Thyroid gland (tissue), 4 donors: ENCODE data around the gene ASCC3. TPM values are rescaled to one million over a fixed set of nuclear protein-coding genes. Genes with fewer than 3 reads are reported as not detected.

Source experiments
- DNase-seq, 2 donors: peaks; one replicate each; pipeline ENCODE4 v3.0.0-alpha.2; 2019
- H3K27ac ChIP-seq, 3 donors: fragments of 200-600 bp; sonication (generic); 1 replicate in 2 of 3; 2 replicates in 1 of 3; pipeline ENCODE4 v1.5.1; 2016 to 2019; ENCODE audit warnings: mild to moderate bottlenecking in 1 of 3, moderate library complexity in 1 of 3
- H3K27me3 ChIP-seq: fragments of 200-600 bp; sonication (generic); one replicate; pipeline ENCODE4 v1.5.1; 2019
- H3K36me3 ChIP-seq, 2 donors: fragments of 200-600 bp; sonication (generic); one replicate each; pipeline ENCODE4 v1.5.1; 2016 to 2019
- H3K4me1 ChIP-seq, 2 donors: fragments of 200-600 bp; sonication (generic); one replicate each; pipeline ENCODE4 v1.5.1; 2017 to 2019
- H3K4me3 ChIP-seq, 3 donors: fragments of 200-600 bp; sonication (generic); replicated peaks in 1 of 3; 1 replicate in 2 of 3; 2 replicates in 1 of 3; pipeline ENCODE4 v1.5.1; 2016; ENCODE audit warnings: mild to moderate bottlenecking in 1 of 3
- H3K9me3 ChIP-seq: fragments of 200-600 bp; sonication (generic); one replicate; pipeline ENCODE4 v1.5.1; 2017
- CTCF ChIP-seq, 6 experiments: fragments of 200-600 bp in 3 of 6; fragments of 450-650 bp in 3 of 6; sonication (generic) in 3 of 6; IDR thresholded peaks; one replicate each; pipeline ENCODE4 v1.5.1; 2016 to 2019; ENCODE audit warnings: antibody characterized with exemption in 6 of 6, mild to moderate bottlenecking in 2 of 6, inconsistent platforms in 1 of 6, moderate library complexity in 1 of 6
- POLR2A ChIP-seq, 2 donors: fragments of 450-650 bp; IDR thresholded peaks; one replicate each; pipeline ENCODE4 v1.6.1; 2017; ENCODE audit warnings: antibody characterized with exemption in 2 of 2, mild to moderate bottlenecking in 2 of 2, moderate library complexity in 1 of 2
- WGBS, 2 donors: methylation state at CpG; one replicate each; pipeline ENCODE4 v1.1.5; 2017; 5-methylcytosine and 5-hydroxymethylcytosine counted together
- intact Hi-C: fragments of 100-400 bp; cut with DNase I; formaldehyde crosslinking; loops from one replicate; pipeline ENCODE4 v1.15.1; 2023
- total RNA-seq, 4 donors: library from RNA; depleted of rRNA; stranded (reverse); fragments of >200 nt; gene quantifications; one replicate each; pipeline ENCODE4 v1.2.3, GENCODE V29; 2016

ASCC3 gene
- total RNA-seq, 4 donors from 2014 or later, result 27.3 to 40.1 (median 33.8) TPM

GRCh38 chr6:100719883-100720682 is 161.0 kb downstream of the ASCC3 start:
- TF ChIP-seq POLR2A (IDR thresholded peaks at IDR 0.05) (no peak), CTCF (IDR thresholded peaks at IDR 0.05) (peak in 3 of 6 experiments; percentile 34 to 45 (median 40))
- Histone ChIP-seq H3K9me3 (no peaks in the 10 kb centered on the region), H3K36me3 (no peaks in the 10 kb centered on the region), H3K4me1 (no peaks in the 10 kb centered on the region), H3K27ac (no peak overlapping the region), H3K4me3 (no peak overlapping the region), H3K27me3 (no peaks in the 10 kb centered on the region)
- WGBS, 2 donors, result 71 to 74% methylated on average over 5 of the region's 5 CpGs
- DNase-seq, result no peak
- intact Hi-C loops, result no loop called here

GRCh38 chr6:100712997-100713396 is 168.1 kb downstream of the ASCC3 start:
- DNase-seq, result no peak
- Histone ChIP-seq H3K27me3 (no peaks in the 10 kb centered on the region), H3K36me3 (no peaks in the 10 kb centered on the region), H3K27ac (no peak overlapping the region), H3K4me1 (no peaks in the 10 kb centered on the region), H3K4me3 (no peak overlapping the region), H3K9me3 (no peaks in the 10 kb centered on the region)
- intact Hi-C loops, result no loop called here
- WGBS, 2 donors, result 98 to 99% methylated on average over 6 of the region's 6 CpGs
- TF ChIP-seq CTCF (IDR thresholded peaks at IDR 0.05) (no peak), POLR2A (IDR thresholded peaks at IDR 0.05) (no peak)

GRCh38 chr6:100706491-100706890 is 174.6 kb downstream of the ASCC3 start:
- H3K27ac ChIP-seq, result no peak overlapping the region
- H3K9me3 ChIP-seq, result no peaks in the 10 kb centered on the region
- no peaks in the 10 kb centered on the region for H3K36me3 ChIP-seq
- TF ChIP-seq CTCF (IDR thresholded peaks at IDR 0.05) (no peak), POLR2A (IDR thresholded peaks at IDR 0.05) (no peak)
- intact Hi-C loops, result no loop called here
- 90 to 96% methylated on average over 2 of the region's 2 CpGs for WGBS, 2 donors
- H3K4me1 ChIP-seq, result no peaks in the 10 kb centered on the region
- no peak for DNase-seq
- H3K27me3 ChIP-seq, result no peaks in the 10 kb centered on the region
- no peak overlapping the region for H3K4me3 ChIP-seq

- Histone ChIP-seq H3K4me1 (no peaks in the 10 kb centered on the region), H3K27ac (no peak overlapping the region), H3K27me3 (no peaks in the 10 kb centered on the region), H3K36me3 (no peaks in the 10 kb centered on the region), H3K9me3 (no peaks in the 10 kb centered on the region), H3K4me3 (no peak overlapping the region)
- no peak for TF ChIP-seq CTCF (IDR thresholded peaks at IDR 0.05)
- no peak for TF ChIP-seq POLR2A (IDR thresholded peaks at IDR 0.05)
- 92 to 94% methylated on average over 5 of the region's 5 CpGs for WGBS, 2 donors
- intact Hi-C loops, result no loop called here
- no peak for DNase-seq
Observed at GRCh38 chr6:100704961-100705360, 176.2 kb downstream of the ASCC3 start.

GRCh38 chr6:100701728-100702127 is 179.4 kb downstream of the ASCC3 start:
- intact Hi-C loops, result no loop called here
- no peak for TF ChIP-seq CTCF (IDR thresholded peaks at IDR 0.05)
- no peak for TF ChIP-seq POLR2A (IDR thresholded peaks at IDR 0.05)

More at GRCh38 chr6:100701728-100702127, 179.4 kb downstream of the ASCC3 start:
- H3K4me1 ChIP-seq, result no peaks in the 10 kb centered on the region
- H3K4me3 ChIP-seq, result no peak overlapping the region
- DNase-seq, result no peak
- H3K27ac ChIP-seq, result no peak overlapping the region
- 98% methylated on average over 2 of the region's 2 CpGs for WGBS, 2 donors
- H3K9me3 ChIP-seq, result no peaks in the 10 kb centered on the region
- H3K36me3 ChIP-seq, result no peaks in the 10 kb centered on the region
- no peaks in the 10 kb centered on the region for H3K27me3 ChIP-seq
